HepG2 (cell line): ENCODE measurements around the gene CYP19A1. TPM values are rescaled to one million over a fixed set of nuclear protein-coding genes. Genes with fewer than 3 reads are reported as not detected.

Experiments
- ATAC-seq: fragments of 200-7000 bp; cut with Tn5 transposase; 3 replicates; pipeline ENCODE4 v1.9.1; 2020; ENCODE audit warnings: mild to moderate bottlenecking, moderate library complexity
- BruUV-seq: library from RNA; stranded (reverse); fragments of 400-500 nt; replicated peaks from 2 replicates; lab custom pipeline; 2021; lab: Mats Ljungman, UMichigan
- CTCF ChIA-PET: fragments of 300-600 bp; formaldehyde crosslinking; extraction: SDS; loops from one replicate; lab custom pipeline; 2021; ENCODE audit warnings: low total read pairs, inconsistent platforms, low intra/inter-chr PET ratio; lab: Yijun Ruan, JAX
- POLR2A ChIA-PET: fragments of 350-600 bp; sonication (Branson Sonifier 250); formaldehyde crosslinking; loops from one replicate; lab custom pipeline; 2020; ENCODE audit warnings: antibody characterized with exemption, inconsistent platforms; lab: Yijun Ruan, JAX
- DNase-seq: peaks from one replicate; pipeline ENCODE4 v3.0.0-alpha.2; 2015; ENCODE audit warnings: low spot score
- FAIRE-seq: peaks from 3 replicates; lab custom pipeline; 2011; peaks lifted over from hg19 to GRCh38; lab: Jason Lieb, UNC
- H2AFZ ChIP-seq: one replicate; pipeline ENCODE4 v1.6.1; 2011; ENCODE audit warnings: low read length, inconsistent platforms
- H3K27ac ChIP-seq: fragments of 300-600 bp; 3 replicates; pipeline ENCODE4 v1.8.0; 2011; ENCODE audit warnings: mixed run types, mild to moderate bottlenecking, mixed read lengths, low read length, inconsistent platforms; ENCODE audit not compliant: insufficient read depth; ENCODE audit errors: extremely low read length
- H3K27me3 ChIP-seq, 2 experiments: fragments of 200-600 bp in 1 of 2; 2 replicates in 1 of 2; 3 replicates in 1 of 2; pipeline versions ENCODE4 v1.6.0 to v1.8.0; 2011; ENCODE audit warnings: low read length in 2 of 2, mild to moderate bottlenecking in 2 of 2, moderate library complexity in 2 of 2, inconsistent platforms in 1 of 2; ENCODE audit not compliant: insufficient read depth in 2 of 2, control insufficient read depth in 1 of 2
- H3K36me3 ChIP-seq, 2 experiments: fragments of 200-600 bp in 1 of 2; replicated peaks in 1 of 2; 2 replicates in 1 of 2; 3 replicates in 1 of 2; pipeline versions ENCODE4 v1.5.1 to v1.8.0; 2011; ENCODE audit warnings: low read length in 2 of 2, inconsistent platforms in 1 of 2; ENCODE audit not compliant: insufficient read depth in 2 of 2, control insufficient read depth in 1 of 2
- H3K4me1 ChIP-seq: 2 replicates; pipeline ENCODE4 v1.5.1; 2012; ENCODE audit warnings: low read length, inconsistent platforms; ENCODE audit not compliant: insufficient read depth
- H3K4me2 ChIP-seq: 2 replicates; pipeline ENCODE4 v1.6.0; 2011; ENCODE audit warnings: low read depth, low read length, inconsistent platforms
- H3K4me3 ChIP-seq, 3 experiments: fragments of 200-600 bp in 1 of 3; sonication (generic), shearing (Covaris generic) in 1 of 3; replicated peaks in 1 of 3; 2 replicates each; pipeline ENCODE4 v1.5.1; 2011 to 2016; ENCODE audit warnings: low read length in 3 of 3, inconsistent platforms in 2 of 3, low read depth in 2 of 3, mild to moderate bottlenecking in 2 of 3, control low read depth in 1 of 3, mixed read lengths in 1 of 3; ENCODE audit not compliant: insufficient read depth in 1 of 3
- H3K79me2 ChIP-seq: one replicate; pipeline ENCODE4 v1.6.1; 2011; ENCODE audit warnings: low read length, inconsistent platforms; ENCODE audit not compliant: insufficient read depth
- H3K9ac ChIP-seq: 2 replicates; pipeline ENCODE4 v1.6.0; 2011; ENCODE audit warnings: mild to moderate bottlenecking, low read depth, low read length, inconsistent platforms; ENCODE audit not compliant: insufficient read depth
- H3K9me3 ChIP-seq: 2 replicates; pipeline ENCODE4 v1.5.1; 2012; ENCODE audit warnings: mild to moderate bottlenecking, low read length
- H4K20me1 ChIP-seq: 2 replicates; pipeline ENCODE4 v1.6.0; 2011; ENCODE audit warnings: inconsistent platforms, mild to moderate bottlenecking, low read length, moderate library complexity; ENCODE audit not compliant: insufficient read depth
- ATAD3A ChIP-seq: sonication (generic); formaldehyde crosslinking; IDR thresholded peaks from 2 replicates; pipeline ENCODE4 v1.4.0; 2020; ENCODE audit warnings: missing genetic modification reagents
- NR2F6 ChIP-seq, 2 experiments: IDR thresholded peaks; 2 replicates each; pipeline ENCODE4 v1.6.1; 2016; ENCODE audit warnings: antibody characterized with exemption in 1 of 2, mild to moderate bottlenecking in 1 of 2
- ZNF20 ChIP-seq: sonication (generic); formaldehyde crosslinking; IDR thresholded peaks from 2 replicates; pipeline ENCODE4 v1.4.0; 2020; ENCODE audit warnings: mild to moderate bottlenecking, moderate library complexity, missing genetic modification reagents
- ZNF383 ChIP-seq: sonication (generic); formaldehyde crosslinking; IDR thresholded peaks from 2 replicates; pipeline ENCODE4 v1.4.0; 2020; ENCODE audit warnings: missing genetic modification reagents, mild to moderate bottlenecking, borderline replicate concordance
- ZNF644 ChIP-seq: IDR thresholded peaks from 2 replicates; pipeline ENCODE4 v1.6.1; 2016; ENCODE audit warnings: low read depth
- WGBS: methylation state at CpG from one replicate; pipeline ENCODE4 v1.1.6; 2017; ENCODE audit warnings: low lambda C conversion rate; 5-methylcytosine and 5-hydroxymethylcytosine counted together
- in situ Hi-C: cut with HindIII; loops from 2 replicates; pipeline ENCODE4 v1.10.0; 2017; ENCODE audit warnings: low pct_unique_long_range_greater_than_20kb; ENCODE audit not compliant: extremely low pct_ligation_motif_present
- intact Hi-C: fragments of 100-400 bp; cut with micrococcal nuclease; formaldehyde crosslinking; loops from one replicate; pipeline ENCODE4 v1.10.0; 2022; ENCODE audit not compliant: unreplicated experiment
- polyA plus RNA-seq, 8 experiments: library from polyadenylated mRNA; depleted of rRNA in 3 of 8; stranded (reverse) in 7 of 8; unstranded in 1 of 8; fragments of >200 nt; fragmentation: Illumina TruSeq in 4 of 8; extraction: Trizol in 4 of 8; gene quantifications; 2 replicates each; pipeline versions ENCODE4 v1.2.1 to v1.2.3, GENCODE V29; 2011 to 2016; ENCODE audit warnings: low read depth in 4 of 8, missing spikeins in 1 of 8, mixed read lengths in 1 of 8; ENCODE audit not compliant: insufficient read depth in 1 of 8
- total RNA-seq, 5 experiments: library from RNA; depleted of rRNA; stranded (reverse); fragments of >200 nt; fragmentation: Illumina TruSeq; extraction: Trizol; gene quantifications; 2 replicates each; pipeline ENCODE4 v1.2.3, GENCODE V29; 2016; ENCODE audit warnings: low read depth in 1 of 5
- TF ChIP-seq, protein P1 (sequence below): sonication (generic); formaldehyde crosslinking; IDR thresholded peaks from 2 replicates; pipeline ENCODE4 v1.4.0; 2020; ENCODE audit warnings: missing genetic modification reagents
- TF ChIP-seq, protein P2 (sequence below): sonication (generic); formaldehyde crosslinking; IDR thresholded peaks from 2 replicates; pipeline ENCODE4 v1.4.0; 2020; ENCODE audit warnings: missing genetic modification reagents

The CYP19A1 gene
- total and polyA plus RNA-seq, 2 of the 13 experiments (the other 11 are each of a cell fraction or from before 2014, with no cell fraction given): 10.9 to 23.0 TPM

DNA sequence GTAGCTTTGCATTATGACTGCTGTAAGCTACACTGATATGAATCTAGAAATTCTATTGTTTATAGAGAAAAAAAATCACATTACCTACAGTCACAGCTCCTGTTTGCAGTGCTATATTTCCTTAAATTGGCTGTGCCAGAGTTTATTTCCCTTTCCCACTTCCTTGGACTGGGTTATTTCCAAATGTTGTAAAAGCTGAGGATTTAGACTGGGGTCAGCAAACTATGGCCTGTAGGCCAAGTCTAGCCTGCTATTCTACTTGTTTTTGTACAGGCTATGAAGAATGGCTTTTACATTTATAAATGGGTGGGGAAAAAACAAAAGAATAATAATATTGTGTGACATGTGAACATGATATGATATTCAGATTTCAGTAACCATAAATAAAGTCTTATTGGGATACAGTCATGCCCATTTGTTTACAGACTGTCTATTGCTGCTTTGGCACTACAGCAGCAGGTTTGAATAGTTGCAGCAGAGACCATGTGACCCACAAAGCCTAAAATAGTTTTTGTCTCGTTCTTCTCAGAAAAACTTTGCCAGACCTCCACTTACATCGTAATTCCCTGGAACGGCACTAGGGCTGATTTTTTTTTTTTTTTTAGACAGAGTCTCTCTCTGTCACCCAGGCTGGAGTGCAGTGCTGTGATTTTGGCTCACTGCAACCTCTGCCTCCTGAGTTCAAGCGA is 10.9 kb upstream of the CYP19A1 start:
- no peaks in the 10 kb centered on the region for H3K9me3 ChIP-seq
- H3K9ac ChIP-seq: no peak overlapping the region
- H3K79me2 ChIP-seq: no peaks in the 10 kb centered on the region
- no peak overlapping the region for H2AFZ ChIP-seq
- in situ Hi-C loops (no loop called here), intact Hi-C loops (no loop called here)
- DNase-seq: no peak
- H3K4me3 ChIP-seq: no peak overlapping the region
- TF ChIP-seq ZNF20 (CRISPR knock-in tag): no peak
- no peak for TF ChIP-seq ZNF644 (CRISPR knock-in tag)
- TF ChIP-seq ZNF383 (CRISPR knock-in tag): no peak
- TF ChIP-seq ATAD3A (CRISPR knock-in tag): no peak
- TF ChIP-seq NR2F6 (IDR thresholded peaks at IDR 0.05): no peak
- TF ChIP-seq NR2F6 (CRISPR knock-in tag; IDR thresholded peaks at IDR 0.05): no peak
- TF ChIP-seq, protein P1, sequence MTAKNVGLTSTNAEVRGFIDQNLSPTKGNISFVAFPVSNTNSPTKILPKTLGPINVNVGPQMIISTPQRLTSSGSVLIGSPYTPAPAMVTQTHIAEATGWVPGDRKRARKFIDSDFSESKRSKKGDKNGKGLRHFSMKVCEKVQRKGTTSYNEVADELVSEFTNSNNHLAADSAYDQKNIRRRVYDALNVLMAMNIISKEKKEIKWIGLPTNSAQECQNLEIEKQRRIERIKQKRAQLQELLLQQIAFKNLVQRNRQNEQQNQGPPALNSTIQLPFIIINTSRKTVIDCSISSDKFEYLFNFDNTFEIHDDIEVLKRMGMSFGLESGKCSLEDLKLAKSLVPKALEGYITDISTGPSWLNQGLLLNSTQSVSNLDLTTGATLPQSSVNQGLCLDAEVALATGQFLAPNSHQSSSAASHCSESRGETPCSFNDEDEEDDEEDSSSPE (CRISPR knock-in tag): no peak
- no peak overlapping the region for H3K27ac ChIP-seq
- H3K36me3 ChIP-seq: no peaks in the 10 kb centered on the region
- WGBS: 26% methylated on average over 4 of the region's 4 CpGs
- H3K4me1 ChIP-seq: peaks cover 8% of the 10 kb centered on the region; the same call in 1 of the 2 replicates
- H3K4me2 ChIP-seq: no peak overlapping the region
- FAIRE-seq: no peak
- no peak for ATAC-seq
- no TSS peak for BruUV-seq
- ChIA-PET CTCF (no interaction called here), POLR2A (no interaction called here)
- H4K20me1 ChIP-seq: no peaks in the 10 kb centered on the region
- H3K27me3 ChIP-seq: no peaks in the 10 kb centered on the region; a peak in 1 of 5 replicates

DNA sequence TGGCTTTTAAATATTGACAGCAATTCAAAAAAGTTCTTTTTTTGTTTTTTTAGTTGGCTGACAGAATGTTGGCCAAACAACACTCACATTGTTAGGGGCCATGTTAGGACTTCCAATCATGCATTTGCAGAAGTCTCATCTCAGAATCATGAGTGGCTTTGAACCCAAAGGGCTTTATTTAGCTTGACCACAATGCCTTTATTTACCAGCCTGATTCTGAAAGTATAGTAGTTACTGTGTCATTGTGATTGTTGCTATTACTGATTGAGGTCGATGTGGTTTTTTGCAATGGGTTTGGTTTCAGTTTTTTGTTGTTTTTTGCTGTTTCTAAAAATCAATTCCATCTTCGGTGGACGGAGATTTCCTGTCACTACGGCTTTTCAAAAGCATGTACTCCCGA is 10.3 kb upstream of the CYP19A1 start:
- Histone ChIP-seq H3K27ac (no peak overlapping the region), H3K4me2 (no peak overlapping the region), H3K4me3 (no peak overlapping the region), H3K4me1 (peaks cover 3% of the 10 kb centered on the region; the same call in 1 of the 2 replicates)
- WGBS: 47% methylated on average over 5 of the region's 5 CpGs
- no peak for FAIRE-seq
- TF ChIP-seq, protein P2, sequence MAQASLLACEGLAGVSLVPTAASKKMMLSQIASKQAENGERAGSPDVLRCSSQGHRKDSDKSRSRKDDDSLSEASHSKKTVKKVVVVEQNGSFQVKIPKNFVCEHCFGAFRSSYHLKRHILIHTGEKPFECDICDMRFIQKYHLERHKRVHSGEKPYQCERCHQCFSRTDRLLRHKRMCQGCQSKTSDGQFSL: no peak
- TF ChIP-seq, all 625 proteins: peak for 0
- ATAC-seq (no peak), DNase-seq (no peak)
- no TSS peak for BruUV-seq
- Histone ChIP-seq H4K20me1 (no peaks in the 10 kb centered on the region), H3K36me3 (no peaks in the 10 kb centered on the region), H3K9me3 (no peaks in the 10 kb centered on the region), H2AFZ (no peak overlapping the region), H3K9ac (no peak overlapping the region), H3K27me3 (peaks cover 0 to 5% of the 10 kb centered on the region in 2 experiments; a peak in 1 of 5 replicates), H3K79me2 (no peaks in the 10 kb centered on the region)
- intact Hi-C loops: no loop called here
- ChIA-PET CTCF (no interaction called here), POLR2A (no interaction called here)
- in situ Hi-C loops: no loop called here
